Astrocyte (in vitro differentiated cells and primary cell): Measurements from ENCODE around the gene DMTF1. TPM values are rescaled to one million over a fixed set of nuclear protein-coding genes. Genes with fewer than 3 reads are reported as not detected.

Source experiments
- DNase-seq: peaks from one replicate; pipeline ENCODE4 v3.0.0-alpha.2; 2010; ENCODE audit warnings: low read depth
- FAIRE-seq: peaks from 2 replicates; lab custom pipeline; 2011; peaks lifted over from hg19 to GRCh38; lab: Jason Lieb, UNC
- H2AFZ ChIP-seq: 2 replicates; pipeline ENCODE4 v1.6.0; 2012; ENCODE audit warnings: low read depth, low read length, inconsistent platforms
- H3K27ac ChIP-seq: 2 replicates; pipeline ENCODE4 v1.5.1; 2011; ENCODE audit warnings: low read depth, low read length, inconsistent platforms
- H3K27me3 ChIP-seq: 2 replicates; pipeline ENCODE4 v1.6.0; 2011; ENCODE audit warnings: low read length, inconsistent platforms; ENCODE audit not compliant: insufficient read depth
- H3K36me3 ChIP-seq: 2 replicates; pipeline ENCODE4 v1.5.1; 2011; ENCODE audit warnings: low read length, inconsistent platforms; ENCODE audit not compliant: insufficient read depth
- H3K4me1 ChIP-seq: 2 replicates; pipeline ENCODE4 v1.5.1; 2011; ENCODE audit warnings: low read length, inconsistent platforms; ENCODE audit not compliant: insufficient read depth
- H3K4me2 ChIP-seq: 2 replicates; pipeline ENCODE4 v1.6.0; 2012; ENCODE audit warnings: low read length, inconsistent platforms
- H3K4me3 ChIP-seq: 2 replicates; pipeline ENCODE4 v1.5.1; 2011; ENCODE audit warnings: low read depth, mild to moderate bottlenecking, low read length, inconsistent platforms; ENCODE audit not compliant: insufficient read depth
- H3K79me2 ChIP-seq: 2 replicates; pipeline ENCODE4 v1.6.0; 2012; ENCODE audit warnings: mild to moderate bottlenecking, low read length, inconsistent platforms; ENCODE audit not compliant: insufficient read depth
- H3K9ac ChIP-seq: 2 replicates; pipeline ENCODE4 v1.6.0; 2012; ENCODE audit warnings: mild to moderate bottlenecking, low read length, inconsistent platforms
- H3K9me3 ChIP-seq: 2 replicates; pipeline ENCODE4 v1.5.1; 2012; ENCODE audit warnings: low read depth, mild to moderate bottlenecking, low read length, inconsistent platforms; ENCODE audit not compliant: insufficient read depth
- H4K20me1 ChIP-seq: 2 replicates; pipeline ENCODE4 v1.6.0; 2012; ENCODE audit warnings: low read length, inconsistent platforms; ENCODE audit not compliant: insufficient read depth
- H3K27ac Mint-ChIP-seq: one replicate; pipeline ENCODE4 v1.8.0; 2021; ENCODE audit warnings: mild to moderate bottlenecking, mixed read lengths; ENCODE audit not compliant: unreplicated experiment
- H3K27me3 Mint-ChIP-seq: one replicate; pipeline ENCODE4 v1.8.0; 2021; ENCODE audit warnings: low read depth, mixed read lengths; ENCODE audit not compliant: unreplicated experiment
- H3K36me3 Mint-ChIP-seq: one replicate; pipeline ENCODE4 v1.8.0; 2021; ENCODE audit warnings: low read depth, mixed read lengths; ENCODE audit not compliant: unreplicated experiment
- H3K4me1 Mint-ChIP-seq: one replicate; pipeline ENCODE4 v1.8.0; 2021; ENCODE audit warnings: low read depth, mixed read lengths; ENCODE audit not compliant: unreplicated experiment
- H3K4me3 Mint-ChIP-seq: one replicate; pipeline ENCODE4 v1.8.0; 2021; ENCODE audit warnings: mild to moderate bottlenecking, moderate library complexity, mixed read lengths; ENCODE audit not compliant: unreplicated experiment
- H3K9me3 Mint-ChIP-seq: one replicate; pipeline ENCODE4 v1.8.0; 2021; ENCODE audit warnings: mild to moderate bottlenecking, mixed read lengths; ENCODE audit not compliant: unreplicated experiment
- CTCF ChIP-seq: IDR thresholded peaks from 2 replicates; pipeline ENCODE4 v1.5.1; 2011; ENCODE audit warnings: low read depth, mild to moderate bottlenecking, inconsistent platforms, low read length, moderate library complexity; ENCODE audit not compliant: insufficient read depth
- EZH2 ChIP-seq: IDR thresholded peaks from 2 replicates; pipeline ENCODE4 v1.6.1; 2012; ENCODE audit warnings: mild to moderate bottlenecking, low read length, inconsistent platforms; ENCODE audit not compliant: insufficient read depth
- total RNA-seq: library from RNA; stranded (reverse); gene quantifications from 2 replicates; pipeline ENCODE4 v1.2.1, GENCODE V29; 2021

Gene DMTF1
- total RNA-seq, 1 donor from 2014 or later, result 89.2 TPM

DNA sequence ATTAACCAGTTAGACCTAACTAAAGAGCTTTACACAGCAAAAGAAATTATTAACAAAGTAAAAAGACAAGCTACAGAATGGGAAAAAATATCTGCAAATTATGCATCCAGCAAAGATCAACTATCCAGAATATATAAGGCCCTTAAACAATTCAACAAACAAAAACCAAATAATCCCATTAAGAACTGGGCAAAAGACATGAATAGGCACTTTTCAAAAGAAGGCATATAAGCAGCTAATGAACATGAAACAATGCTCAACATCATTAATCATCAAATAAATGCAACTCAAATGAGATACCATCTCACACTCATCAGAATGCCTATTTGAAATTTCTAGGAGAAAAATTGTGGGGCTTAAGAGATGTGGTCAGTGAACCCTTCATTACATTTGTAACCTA lies 15.0 kb upstream of the DMTF1 start:
- Histone ChIP-seq H3K4me1 (no peaks in the 10 kb centered on the region), H3K9ac (no peak overlapping the region), H3K27ac (no peak overlapping the region), H3K79me2 (no peaks in the 10 kb centered on the region), H2AFZ (no peak overlapping the region), H3K36me3 (no peaks in the 10 kb centered on the region), H3K27me3 (no peaks in the 10 kb centered on the region), H3K4me2 (no peak overlapping the region), H4K20me1 (no peaks in the 10 kb centered on the region), H3K4me3 (no peak overlapping the region), H3K9me3 (no peaks in the 10 kb centered on the region)
- peaks cover 10% of the 10 kb centered on the region for H3K4me1 Mint-ChIP-seq
- DNase-seq (no peak), FAIRE-seq (no peak)
- H3K27me3 Mint-ChIP-seq, result no peaks in the 10 kb centered on the region
- H3K27ac Mint-ChIP-seq, result no peak overlapping the region
- no peak overlapping the region for H3K4me3 Mint-ChIP-seq
- H3K36me3 Mint-ChIP-seq, result no peaks in the 10 kb centered on the region
- no peaks in the 10 kb centered on the region for H3K9me3 Mint-ChIP-seq
- TF ChIP-seq CTCF (no peak), EZH2 (no peak)

GRCh38 chr7:87139514-87139913 lies 12.7 kb upstream of the DMTF1 start:
- Mint-ChIP-seq H3K27ac (no peak overlapping the region), H3K27me3 (no peaks in the 10 kb centered on the region), H3K4me3 (no peak overlapping the region), H3K9me3 (no peaks in the 10 kb centered on the region), H3K4me1 (peaks cover 10% of the 10 kb centered on the region), H3K36me3 (no peaks in the 10 kb centered on the region)
- FAIRE-seq (no peak), DNase-seq (no peak)
- H3K27me3 ChIP-seq, result no peaks in the 10 kb centered on the region
- H3K4me3 ChIP-seq, result no peak overlapping the region
- TF ChIP-seq EZH2 (no peak), CTCF (no peak)
- no peaks in the 10 kb centered on the region for H3K36me3 ChIP-seq
- no peaks in the 10 kb centered on the region for H3K79me2 ChIP-seq
- no peak overlapping the region for H3K9ac ChIP-seq
- H3K4me2 ChIP-seq, result no peak overlapping the region
- no peaks in the 10 kb centered on the region for H4K20me1 ChIP-seq
- no peak overlapping the region for H2AFZ ChIP-seq
- H3K9me3 ChIP-seq, result no peaks in the 10 kb centered on the region
- H3K27ac ChIP-seq, result no peak overlapping the region
- H3K4me1 ChIP-seq, result no peaks in the 10 kb centered on the region

DNA sequence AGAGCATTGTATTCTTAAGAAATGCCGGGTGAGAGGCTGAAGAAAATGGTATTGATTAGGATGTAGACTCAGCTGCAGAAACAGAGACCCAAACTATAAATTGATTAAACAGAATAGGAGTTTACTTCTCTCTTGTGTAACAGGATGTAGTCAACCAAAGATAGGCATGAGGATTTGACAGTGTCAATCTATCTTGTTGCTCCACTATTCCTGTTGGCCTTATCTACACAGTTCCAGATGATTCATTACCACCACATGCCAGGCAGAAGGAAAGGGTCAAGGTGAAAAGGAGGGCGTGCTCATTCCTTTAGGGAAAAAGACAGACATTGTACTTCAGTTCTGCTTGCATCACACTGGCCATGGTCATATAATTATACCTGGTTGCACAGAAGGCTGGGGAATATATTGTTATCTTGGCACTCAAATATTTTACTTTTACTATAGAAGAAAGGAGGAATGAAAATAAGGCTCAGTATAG lies 11.9 kb upstream of the DMTF1 start:
- no peak for FAIRE-seq
- no peaks in the 10 kb centered on the region for H3K9me3 Mint-ChIP-seq
- no peaks in the 10 kb centered on the region for H3K27me3 Mint-ChIP-seq
- no peak for TF ChIP-seq CTCF
- TF ChIP-seq EZH2, result no peak
- H2AFZ ChIP-seq, result no peak overlapping the region
- no peak overlapping the region for H3K4me2 ChIP-seq
- no peaks in the 10 kb centered on the region for H3K4me1 ChIP-seq
- H3K27ac ChIP-seq, result no peak overlapping the region
- no peaks in the 10 kb centered on the region for H3K9me3 ChIP-seq
- H3K9ac ChIP-seq, result no peak overlapping the region
- H3K4me3 Mint-ChIP-seq, result no peak overlapping the region
- H3K27ac Mint-ChIP-seq, result no peak overlapping the region
- H3K4me3 ChIP-seq, result no peak overlapping the region
- DNase-seq, result no peak
- H3K79me2 ChIP-seq, result no peaks in the 10 kb centered on the region
- H3K36me3 Mint-ChIP-seq, result no peaks in the 10 kb centered on the region
- H3K4me1 Mint-ChIP-seq, result peaks cover 10% of the 10 kb centered on the region
- H3K36me3 ChIP-seq, result no peaks in the 10 kb centered on the region
- no peaks in the 10 kb centered on the region for H4K20me1 ChIP-seq
- H3K27me3 ChIP-seq, result no peaks in the 10 kb centered on the region
